Measurements from ENCODE around the gene ZNF780B. TPM values are rescaled to one million over a fixed set of nuclear protein-coding genes. Genes with fewer than 3 reads are reported as not detected.

The ZNF780B gene
- total RNA-seq, 1 experiment from 2014 or later: 31.9 TPM

DNA sequence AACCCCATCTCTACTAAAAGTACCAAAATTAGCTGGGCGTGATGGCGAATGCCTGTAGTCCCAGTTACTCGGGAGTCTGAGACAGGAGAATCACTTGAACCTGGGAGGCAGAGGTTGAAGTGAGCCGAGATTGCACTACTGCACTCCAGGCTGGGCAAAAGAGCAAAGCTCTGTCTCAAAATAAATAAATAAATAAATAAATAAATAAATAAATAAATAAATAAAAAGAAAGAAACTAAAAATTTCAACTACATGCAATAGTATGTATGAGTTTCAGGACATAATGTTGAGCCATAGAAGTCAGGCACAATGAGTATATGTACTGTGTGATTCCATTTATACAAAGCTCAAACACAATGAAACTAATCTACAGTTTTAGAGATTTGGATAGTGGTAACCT is 47.6 kb upstream of the ZNF780B start:
- peaks cover 10 to 12% of the 10 kb centered on the region in 2 experiments for H3K9me3 Mint-ChIP-seq
- Histone ChIP-seq H4K8ac (replicated peaks; ENCODE audit: insufficient read length, low read depth, low read length) (no peak overlapping the region), H3K23me2 (ENCODE audit: insufficient read length, low read depth, low read length, poor library complexity, severe bottlenecking) (no peaks in the 10 kb centered on the region), H2BK20ac (ENCODE audit: low read depth, low read length, poor library complexity, severe bottlenecking) (no peak overlapping the region), H3K9ac (ENCODE audit: extremely low read depth, insufficient read length, low read length) (no peak overlapping the region), H3K27ac (ENCODE audit: insufficient read length, low read depth, low read length) (no peak overlapping the region), H2AFZ (ENCODE audit: low read length) (no peak overlapping the region), H2BK12ac (ENCODE audit: insufficient read length, low read depth, low read length) (no peak overlapping the region), H3K4ac (ENCODE audit: low read depth, low read length) (no peak overlapping the region), H3K27me3 (ENCODE audit: insufficient read depth, low read length) (no peaks in the 10 kb centered on the region), H4K20me1 (ENCODE audit: control insufficient read depth, insufficient read depth, insufficient read length) (no peaks in the 10 kb centered on the region), H2BK120ac (ENCODE audit: low read depth, low read length, poor library complexity, severe bottlenecking) (no peak overlapping the region), H3K18ac (ENCODE audit: insufficient read length, low read depth, low read length) (no peak overlapping the region), H2BK15ac (ENCODE audit: low read depth, low read length) (no peak overlapping the region), H3K23ac (ENCODE audit: insufficient read length, low read depth, low read length) (no peak overlapping the region), H2BK5ac (ENCODE audit: insufficient read length, low read length) (no peak overlapping the region), H3K9me3 (ENCODE audit: control insufficient read depth, low read depth, low read length) (no peaks in the 10 kb centered on the region), H3K4me2 (ENCODE audit: insufficient read depth, insufficient read length, low read length) (no peak overlapping the region), H3K79me1 (ENCODE audit: insufficient read depth, low read depth, low read length, poor library complexity, severe bottlenecking) (no peaks in the 10 kb centered on the region), H3K56ac (ENCODE audit: insufficient read length, low read depth, low read length) (no peak overlapping the region), H4K91ac (ENCODE audit: insufficient read length, low read depth, low read length) (no peak overlapping the region), H3T11ph (ENCODE audit: low read length) (no peak overlapping the region), H3K79me2 (ENCODE audit: insufficient read depth, low read length) (no peaks in the 10 kb centered on the region), H4K5ac (ENCODE audit: insufficient read length, low read depth, low read length) (no peak overlapping the region), H3K4me1 (ENCODE audit: insufficient read depth, low read length) (no peaks in the 10 kb centered on the region), H2AK5ac (ENCODE audit: insufficient read length, low read length) (no peak overlapping the region), H3K14ac (ENCODE audit: insufficient read depth, low read length) (no peak overlapping the region)
- TF ChIP-seq, protein P1, sequence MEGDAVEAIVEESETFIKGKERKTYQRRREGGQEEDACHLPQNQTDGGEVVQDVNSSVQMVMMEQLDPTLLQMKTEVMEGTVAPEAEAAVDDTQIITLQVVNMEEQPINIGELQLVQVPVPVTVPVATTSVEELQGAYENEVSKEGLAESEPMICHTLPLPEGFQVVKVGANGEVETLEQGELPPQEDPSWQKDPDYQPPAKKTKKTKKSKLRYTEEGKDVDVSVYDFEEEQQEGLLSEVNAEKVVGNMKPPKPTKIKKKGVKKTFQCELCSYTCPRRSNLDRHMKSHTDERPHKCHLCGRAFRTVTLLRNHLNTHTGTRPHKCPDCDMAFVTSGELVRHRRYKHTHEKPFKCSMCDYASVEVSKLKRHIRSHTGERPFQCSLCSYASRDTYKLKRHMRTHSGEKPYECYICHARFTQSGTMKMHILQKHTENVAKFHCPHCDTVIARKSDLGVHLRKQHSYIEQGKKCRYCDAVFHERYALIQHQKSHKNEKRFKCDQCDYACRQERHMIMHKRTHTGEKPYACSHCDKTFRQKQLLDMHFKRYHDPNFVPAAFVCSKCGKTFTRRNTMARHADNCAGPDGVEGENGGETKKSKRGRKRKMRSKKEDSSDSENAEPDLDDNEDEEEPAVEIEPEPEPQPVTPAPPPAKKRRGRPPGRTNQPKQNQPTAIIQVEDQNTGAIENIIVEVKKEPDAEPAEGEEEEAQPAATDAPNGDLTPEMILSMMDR (conservative IDR thresholded peaks at IDR 0.05): no peak
- WGBS (ENCODE audit: extremely low coverage, insufficient read length, low lambda C conversion rate): no CpG with 5 or more reads among the region's 4 CpGs
- no peaks in the 10 kb centered on the region for H3K36me3 Mint-ChIP-seq (ENCODE audit: insufficient read depth in 1 of 3, low read depth in 3 of 3)
- H3K27me3 Mint-ChIP-seq (ENCODE audit: low read depth): peaks cover 19% of the 10 kb centered on the region
- no peak for DNase-seq
- no peak overlapping the region for H3K4me3 Mint-ChIP-seq
- H3K4me1 Mint-ChIP-seq: no peaks in the 10 kb centered on the region
- H3K27ac Mint-ChIP-seq: no peak overlapping the region
